ENCODE data around the gene PLCB2.

DNA sequence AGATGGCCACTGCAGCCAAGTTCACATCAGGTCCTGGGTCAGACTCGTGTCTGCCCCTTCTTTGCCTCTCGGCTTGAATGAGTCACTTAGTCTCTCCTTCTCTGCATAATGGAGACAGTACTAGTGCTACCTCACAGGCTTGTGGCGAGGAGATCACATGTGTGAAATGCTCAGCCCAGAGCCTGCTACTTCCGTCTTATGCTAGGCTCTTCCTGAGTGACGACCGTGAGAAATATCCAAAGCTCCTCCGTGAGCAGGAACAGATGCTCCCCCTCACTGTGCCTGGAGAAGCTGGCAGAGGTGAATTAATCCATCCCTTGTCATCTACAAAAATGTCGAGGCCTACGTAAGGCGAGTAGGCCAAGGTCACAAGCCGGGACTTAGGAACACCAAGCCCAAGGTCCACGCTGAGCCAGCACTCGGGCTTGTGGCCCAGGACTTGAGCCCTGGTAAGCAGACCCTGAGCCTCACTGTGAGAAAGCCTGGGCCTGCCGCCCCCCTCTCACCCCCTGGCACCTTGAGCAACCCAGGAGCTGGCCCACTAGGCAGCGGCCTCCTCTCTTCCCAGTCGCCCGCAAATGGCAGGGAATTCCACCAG lies 51.0 kb downstream of the PLCB2 start:
- TF ChIP-seq POLR2AphosphoS5 (IDR thresholded peaks at IDR 0.05; ENCODE audit: low read depth) (no peak), EZH2 (IDR thresholded peaks at IDR 0.05; ENCODE audit: low read depth, unreplicated experiment) (no peak), JUNB (IDR thresholded peaks at IDR 0.05; ENCODE audit: unreplicated experiment) (no peak), CREB1 (CRISPR knock-in tag; IDR thresholded peaks at IDR 0.05; ENCODE audit: low read depth) (no peak), EZH2phosphoT487 (IDR thresholded peaks at IDR 0.05; ENCODE audit: unreplicated experiment) (no peak), ZNF331 (CRISPR knock-in tag; IDR thresholded peaks at IDR 0.05; ENCODE audit: low read depth) (no peak), STAT1 (IDR thresholded peaks at IDR 0.05; ENCODE audit: unreplicated experiment) (no peak)
- TF ChIP-seq, protein P1, sequence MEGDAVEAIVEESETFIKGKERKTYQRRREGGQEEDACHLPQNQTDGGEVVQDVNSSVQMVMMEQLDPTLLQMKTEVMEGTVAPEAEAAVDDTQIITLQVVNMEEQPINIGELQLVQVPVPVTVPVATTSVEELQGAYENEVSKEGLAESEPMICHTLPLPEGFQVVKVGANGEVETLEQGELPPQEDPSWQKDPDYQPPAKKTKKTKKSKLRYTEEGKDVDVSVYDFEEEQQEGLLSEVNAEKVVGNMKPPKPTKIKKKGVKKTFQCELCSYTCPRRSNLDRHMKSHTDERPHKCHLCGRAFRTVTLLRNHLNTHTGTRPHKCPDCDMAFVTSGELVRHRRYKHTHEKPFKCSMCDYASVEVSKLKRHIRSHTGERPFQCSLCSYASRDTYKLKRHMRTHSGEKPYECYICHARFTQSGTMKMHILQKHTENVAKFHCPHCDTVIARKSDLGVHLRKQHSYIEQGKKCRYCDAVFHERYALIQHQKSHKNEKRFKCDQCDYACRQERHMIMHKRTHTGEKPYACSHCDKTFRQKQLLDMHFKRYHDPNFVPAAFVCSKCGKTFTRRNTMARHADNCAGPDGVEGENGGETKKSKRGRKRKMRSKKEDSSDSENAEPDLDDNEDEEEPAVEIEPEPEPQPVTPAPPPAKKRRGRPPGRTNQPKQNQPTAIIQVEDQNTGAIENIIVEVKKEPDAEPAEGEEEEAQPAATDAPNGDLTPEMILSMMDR (conservative IDR thresholded peaks at IDR 0.05; ENCODE audit: low read depth in 2 of 2) = no peak
- TF ChIP-seq, protein P2, sequence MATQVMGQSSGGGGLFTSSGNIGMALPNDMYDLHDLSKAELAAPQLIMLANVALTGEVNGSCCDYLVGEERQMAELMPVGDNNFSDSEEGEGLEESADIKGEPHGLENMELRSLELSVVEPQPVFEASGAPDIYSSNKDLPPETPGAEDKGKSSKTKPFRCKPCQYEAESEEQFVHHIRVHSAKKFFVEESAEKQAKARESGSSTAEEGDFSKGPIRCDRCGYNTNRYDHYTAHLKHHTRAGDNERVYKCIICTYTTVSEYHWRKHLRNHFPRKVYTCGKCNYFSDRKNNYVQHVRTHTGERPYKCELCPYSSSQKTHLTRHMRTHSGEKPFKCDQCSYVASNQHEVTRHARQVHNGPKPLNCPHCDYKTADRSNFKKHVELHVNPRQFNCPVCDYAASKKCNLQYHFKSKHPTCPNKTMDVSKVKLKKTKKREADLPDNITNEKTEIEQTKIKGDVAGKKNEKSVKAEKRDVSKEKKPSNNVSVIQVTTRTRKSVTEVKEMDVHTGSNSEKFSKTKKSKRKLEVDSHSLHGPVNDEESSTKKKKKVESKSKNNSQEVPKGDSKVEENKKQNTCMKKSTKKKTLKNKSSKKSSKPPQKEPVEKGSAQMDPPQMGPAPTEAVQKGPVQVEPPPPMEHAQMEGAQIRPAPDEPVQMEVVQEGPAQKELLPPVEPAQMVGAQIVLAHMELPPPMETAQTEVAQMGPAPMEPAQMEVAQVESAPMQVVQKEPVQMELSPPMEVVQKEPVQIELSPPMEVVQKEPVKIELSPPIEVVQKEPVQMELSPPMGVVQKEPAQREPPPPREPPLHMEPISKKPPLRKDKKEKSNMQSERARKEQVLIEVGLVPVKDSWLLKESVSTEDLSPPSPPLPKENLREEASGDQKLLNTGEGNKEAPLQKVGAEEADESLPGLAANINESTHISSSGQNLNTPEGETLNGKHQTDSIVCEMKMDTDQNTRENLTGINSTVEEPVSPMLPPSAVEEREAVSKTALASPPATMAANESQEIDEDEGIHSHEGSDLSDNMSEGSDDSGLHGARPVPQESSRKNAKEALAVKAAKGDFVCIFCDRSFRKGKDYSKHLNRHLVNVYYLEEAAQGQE (IDR thresholded peaks at IDR 0.05; ENCODE audit: unreplicated experiment) = no peak
- TF ChIP-seq, protein P3, sequence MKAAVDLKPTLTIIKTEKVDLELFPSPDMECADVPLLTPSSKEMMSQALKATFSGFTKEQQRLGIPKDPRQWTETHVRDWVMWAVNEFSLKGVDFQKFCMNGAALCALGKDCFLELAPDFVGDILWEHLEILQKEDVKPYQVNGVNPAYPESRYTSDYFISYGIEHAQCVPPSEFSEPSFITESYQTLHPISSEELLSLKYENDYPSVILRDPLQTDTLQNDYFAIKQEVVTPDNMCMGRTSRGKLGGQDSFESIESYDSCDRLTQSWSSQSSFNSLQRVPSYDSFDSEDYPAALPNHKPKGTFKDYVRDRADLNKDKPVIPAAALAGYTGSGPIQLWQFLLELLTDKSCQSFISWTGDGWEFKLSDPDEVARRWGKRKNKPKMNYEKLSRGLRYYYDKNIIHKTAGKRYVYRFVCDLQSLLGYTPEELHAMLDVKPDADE (IDR thresholded peaks at IDR 0.05) = no peak
- TF ChIP-seq, protein P4, sequence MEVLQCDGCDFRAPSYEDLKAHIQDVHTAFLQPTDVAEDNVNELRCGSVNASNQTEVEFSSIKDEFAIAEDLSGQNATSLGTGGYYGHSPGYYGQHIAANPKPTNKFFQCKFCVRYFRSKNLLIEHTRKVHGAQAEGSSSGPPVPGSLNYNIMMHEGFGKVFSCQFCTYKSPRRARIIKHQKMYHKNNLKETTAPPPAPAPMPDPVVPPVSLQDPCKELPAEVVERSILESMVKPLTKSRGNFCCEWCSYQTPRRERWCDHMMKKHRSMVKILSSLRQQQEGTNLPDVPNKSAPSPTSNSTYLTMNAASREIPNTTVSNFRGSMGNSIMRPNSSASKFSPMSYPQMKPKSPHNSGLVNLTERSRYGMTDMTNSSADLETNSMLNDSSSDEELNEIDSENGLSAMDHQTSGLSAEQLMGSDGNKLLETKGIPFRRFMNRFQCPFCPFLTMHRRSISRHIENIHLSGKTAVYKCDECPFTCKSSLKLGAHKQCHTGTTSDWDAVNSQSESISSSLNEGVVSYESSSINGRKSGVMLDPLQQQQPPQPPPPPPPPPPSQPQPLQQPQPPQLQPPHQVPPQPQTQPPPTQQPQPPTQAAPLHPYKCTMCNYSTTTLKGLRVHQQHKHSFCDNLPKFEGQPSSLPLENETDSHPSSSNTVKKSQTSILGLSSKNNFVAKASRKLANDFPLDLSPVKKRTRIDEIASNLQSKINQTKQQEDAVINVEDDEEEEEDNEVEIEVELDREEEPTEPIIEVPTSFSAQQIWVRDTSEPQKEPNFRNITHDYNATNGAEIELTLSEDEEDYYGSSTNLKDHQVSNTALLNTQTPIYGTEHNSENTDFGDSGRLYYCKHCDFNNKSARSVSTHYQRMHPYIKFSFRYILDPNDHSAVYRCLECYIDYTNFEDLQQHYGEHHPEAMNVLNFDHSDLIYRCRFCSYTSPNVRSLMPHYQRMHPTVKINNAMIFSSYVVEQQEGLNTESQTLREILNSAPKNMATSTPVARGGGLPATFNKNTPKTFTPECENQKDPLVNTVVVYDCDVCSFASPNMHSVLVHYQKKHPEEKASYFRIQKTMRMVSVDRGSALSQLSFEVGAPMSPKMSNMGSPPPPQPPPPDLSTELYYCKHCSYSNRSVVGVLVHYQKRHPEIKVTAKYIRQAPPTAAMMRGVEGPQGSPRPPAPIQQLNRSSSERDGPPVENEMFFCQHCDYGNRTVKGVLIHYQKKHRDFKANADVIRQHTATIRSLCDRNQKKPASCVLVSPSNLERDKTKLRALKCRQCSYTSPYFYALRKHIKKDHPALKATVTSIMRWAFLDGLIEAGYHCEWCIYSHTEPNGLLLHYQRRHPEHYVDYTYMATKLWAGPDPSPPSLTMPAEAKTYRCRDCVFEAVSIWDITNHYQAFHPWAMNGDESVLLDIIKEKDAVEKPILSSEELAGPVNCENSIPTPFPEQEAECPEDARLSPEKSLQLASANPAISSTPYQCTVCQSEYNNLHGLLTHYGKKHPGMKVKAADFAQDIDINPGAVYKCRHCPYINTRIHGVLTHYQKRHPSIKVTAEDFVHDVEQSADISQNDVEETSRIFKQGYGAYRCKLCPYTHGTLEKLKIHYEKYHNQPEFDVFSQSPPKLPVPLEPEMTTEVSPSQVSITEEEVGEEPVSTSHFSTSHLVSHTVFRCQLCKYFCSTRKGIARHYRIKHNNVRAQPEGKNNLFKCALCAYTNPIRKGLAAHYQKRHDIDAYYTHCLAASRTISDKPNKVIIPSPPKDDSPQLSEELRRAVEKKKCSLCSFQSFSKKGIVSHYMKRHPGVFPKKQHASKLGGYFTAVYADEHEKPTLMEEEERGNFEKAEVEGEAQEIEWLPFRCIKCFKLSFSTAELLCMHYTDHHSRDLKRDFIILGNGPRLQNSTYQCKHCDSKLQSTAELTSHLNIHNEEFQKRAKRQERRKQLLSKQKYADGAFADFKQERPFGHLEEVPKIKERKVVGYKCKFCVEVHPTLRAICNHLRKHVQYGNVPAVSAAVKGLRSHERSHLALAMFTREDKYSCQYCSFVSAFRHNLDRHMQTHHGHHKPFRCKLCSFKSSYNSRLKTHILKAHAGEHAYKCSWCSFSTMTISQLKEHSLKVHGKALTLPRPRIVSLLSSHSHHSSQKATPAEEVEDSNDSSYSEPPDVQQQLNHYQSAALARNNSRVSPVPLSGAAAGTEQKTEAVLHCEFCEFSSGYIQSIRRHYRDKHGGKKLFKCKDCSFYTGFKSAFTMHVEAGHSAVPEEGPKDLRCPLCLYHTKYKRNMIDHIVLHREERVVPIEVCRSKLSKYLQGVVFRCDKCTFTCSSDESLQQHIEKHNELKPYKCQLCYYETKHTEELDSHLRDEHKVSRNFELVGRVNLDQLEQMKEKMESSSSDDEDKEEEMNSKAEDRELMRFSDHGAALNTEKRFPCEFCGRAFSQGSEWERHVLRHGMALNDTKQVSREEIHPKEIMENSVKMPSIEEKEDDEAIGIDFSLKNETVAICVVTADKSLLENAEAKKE (CRISPR knock-in tag; IDR thresholded peaks at IDR 0.05) = no peak

Data from GM23338 (cell line).